Peyer's patch (tissue), 4 donors: ENCODE data around the gene EMC10.

ENCODE experiments used
- POLR2A ChIP-seq, 2 donors: fragments of 450-650 bp; IDR thresholded peaks; one replicate each; pipeline ENCODE4 v1.5.1; 2017; ENCODE audit warnings: antibody characterized with exemption in 2 of 2, mild to moderate bottlenecking in 2 of 2, moderate library complexity in 2 of 2
- TF ChIP-seq, protein P1 (sequence below), 6 experiments: fragments of 450-650 bp in 4 of 6; fragments of 200-600 bp in 2 of 6; sonication (generic) in 1 of 6; IDR thresholded peaks; one replicate each; pipeline ENCODE4 v1.5.1; 2017 to 2019; ENCODE audit warnings: antibody characterized with exemption in 6 of 6, mild to moderate bottlenecking in 3 of 6, moderate library complexity in 1 of 6

DNA sequence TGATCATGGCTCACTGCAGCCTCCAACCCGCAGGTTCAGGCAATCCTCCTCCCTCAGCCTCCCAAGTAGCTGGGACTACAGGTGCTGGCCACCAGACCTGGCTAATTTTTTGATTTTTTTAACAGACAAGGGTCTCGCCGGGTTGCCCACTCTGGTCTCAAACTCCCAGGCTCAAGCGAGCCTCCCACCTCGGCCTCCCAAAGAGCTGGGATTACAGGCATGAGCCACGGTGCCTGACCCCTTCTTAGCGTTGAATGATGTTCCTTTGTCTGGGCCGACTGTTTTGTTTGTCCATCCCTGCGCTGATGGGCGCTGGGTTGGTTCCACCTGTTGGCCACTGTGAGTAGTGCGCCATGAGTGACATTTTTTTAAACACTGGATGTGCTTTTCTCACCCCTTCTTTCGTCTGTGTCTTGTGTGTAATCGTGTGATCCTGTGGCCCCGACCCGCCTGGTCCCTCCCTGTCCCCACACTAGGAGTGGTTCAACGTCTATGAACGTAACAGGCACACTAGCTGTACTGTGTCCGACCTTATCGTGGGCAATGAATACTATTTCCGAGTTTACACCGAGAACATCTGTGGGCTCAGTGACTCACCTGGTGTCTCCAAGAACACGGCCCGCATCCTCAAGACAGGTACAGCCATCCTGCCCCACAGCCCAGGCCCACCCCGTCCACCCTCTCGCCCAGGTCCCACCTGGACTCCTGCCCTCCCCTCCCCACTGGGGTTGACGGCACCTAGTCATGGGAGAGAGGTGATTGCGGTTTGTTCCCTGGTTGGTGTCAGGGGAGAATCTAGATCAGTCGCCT is 15.0 kb upstream of the EMC10 start:
- no peak for TF ChIP-seq POLR2A (IDR thresholded peaks at IDR 0.05)
- TF ChIP-seq, protein P1, sequence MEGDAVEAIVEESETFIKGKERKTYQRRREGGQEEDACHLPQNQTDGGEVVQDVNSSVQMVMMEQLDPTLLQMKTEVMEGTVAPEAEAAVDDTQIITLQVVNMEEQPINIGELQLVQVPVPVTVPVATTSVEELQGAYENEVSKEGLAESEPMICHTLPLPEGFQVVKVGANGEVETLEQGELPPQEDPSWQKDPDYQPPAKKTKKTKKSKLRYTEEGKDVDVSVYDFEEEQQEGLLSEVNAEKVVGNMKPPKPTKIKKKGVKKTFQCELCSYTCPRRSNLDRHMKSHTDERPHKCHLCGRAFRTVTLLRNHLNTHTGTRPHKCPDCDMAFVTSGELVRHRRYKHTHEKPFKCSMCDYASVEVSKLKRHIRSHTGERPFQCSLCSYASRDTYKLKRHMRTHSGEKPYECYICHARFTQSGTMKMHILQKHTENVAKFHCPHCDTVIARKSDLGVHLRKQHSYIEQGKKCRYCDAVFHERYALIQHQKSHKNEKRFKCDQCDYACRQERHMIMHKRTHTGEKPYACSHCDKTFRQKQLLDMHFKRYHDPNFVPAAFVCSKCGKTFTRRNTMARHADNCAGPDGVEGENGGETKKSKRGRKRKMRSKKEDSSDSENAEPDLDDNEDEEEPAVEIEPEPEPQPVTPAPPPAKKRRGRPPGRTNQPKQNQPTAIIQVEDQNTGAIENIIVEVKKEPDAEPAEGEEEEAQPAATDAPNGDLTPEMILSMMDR (IDR thresholded peaks at IDR 0.05): peak; percentile 83 to 93 (median 86)
